Fibroblast of pulmonary artery (primary cell): ENCODE measurements around the gene NR2C2.
A peak's percentile ranks its signal among the peaks of the same experiment; 100 is the strongest.

Source experiments
- DNase-seq: peaks from one replicate; pipeline ENCODE4 v3.0.0-alpha.2; 2010; ENCODE audit warnings: low read depth
- H3K4me3 ChIP-seq: replicated peaks from 2 replicates; pipeline ENCODE4 v1.5.1; 2011; ENCODE audit warnings: low read depth, mild to moderate bottlenecking, control low read depth, low read length, moderate library complexity
- CTCF ChIP-seq: IDR thresholded peaks from 2 replicates; pipeline ENCODE4 v1.5.1; 2011; ENCODE audit warnings: mild to moderate bottlenecking, control low read depth, low read length, inconsistent platforms; ENCODE audit errors: missing control alignments

The NR2C2 gene

GRCh38 chr3:15049584-15049983, 102.2 kb downstream of the NR2C2 start:
- TF ChIP-seq CTCF: no peak
- no peak for DNase-seq

GRCh38 chr3:15050405-15051092, 103.2 kb downstream of the NR2C2 start:
- DNase-seq: no peak
- TF ChIP-seq CTCF: no peak
- no peak overlapping the region for H3K4me3 ChIP-seq

More at GRCh38 chr3:15049584-15049983, 102.2 kb downstream of the NR2C2 start:
- H3K4me3 ChIP-seq: no peak overlapping the region

DNA sequence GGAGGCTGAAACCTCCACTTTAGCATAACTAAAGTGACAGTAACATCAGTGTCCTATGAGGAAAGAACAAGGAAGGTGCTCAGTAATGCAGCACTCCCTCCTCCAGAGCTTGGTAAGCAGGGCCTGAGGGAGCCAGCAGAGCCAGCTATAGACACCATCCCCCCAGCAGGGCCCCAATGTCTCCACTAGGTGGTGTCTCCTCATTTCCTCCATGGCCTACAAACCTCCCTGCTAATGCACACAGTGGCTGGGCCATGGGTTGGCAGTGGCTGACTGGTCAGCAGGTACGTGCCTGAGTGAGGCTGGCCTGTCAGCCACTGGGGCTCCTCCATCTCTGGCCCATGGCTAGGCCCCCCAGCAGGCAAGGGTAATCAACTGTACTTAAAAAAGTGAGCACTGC, 104.1 kb downstream of the NR2C2 start:
- H3K4me3 ChIP-seq: no peak overlapping the region
- peak; percentile 68 for TF ChIP-seq CTCF
- peak; percentile 46 for DNase-seq

DNA sequence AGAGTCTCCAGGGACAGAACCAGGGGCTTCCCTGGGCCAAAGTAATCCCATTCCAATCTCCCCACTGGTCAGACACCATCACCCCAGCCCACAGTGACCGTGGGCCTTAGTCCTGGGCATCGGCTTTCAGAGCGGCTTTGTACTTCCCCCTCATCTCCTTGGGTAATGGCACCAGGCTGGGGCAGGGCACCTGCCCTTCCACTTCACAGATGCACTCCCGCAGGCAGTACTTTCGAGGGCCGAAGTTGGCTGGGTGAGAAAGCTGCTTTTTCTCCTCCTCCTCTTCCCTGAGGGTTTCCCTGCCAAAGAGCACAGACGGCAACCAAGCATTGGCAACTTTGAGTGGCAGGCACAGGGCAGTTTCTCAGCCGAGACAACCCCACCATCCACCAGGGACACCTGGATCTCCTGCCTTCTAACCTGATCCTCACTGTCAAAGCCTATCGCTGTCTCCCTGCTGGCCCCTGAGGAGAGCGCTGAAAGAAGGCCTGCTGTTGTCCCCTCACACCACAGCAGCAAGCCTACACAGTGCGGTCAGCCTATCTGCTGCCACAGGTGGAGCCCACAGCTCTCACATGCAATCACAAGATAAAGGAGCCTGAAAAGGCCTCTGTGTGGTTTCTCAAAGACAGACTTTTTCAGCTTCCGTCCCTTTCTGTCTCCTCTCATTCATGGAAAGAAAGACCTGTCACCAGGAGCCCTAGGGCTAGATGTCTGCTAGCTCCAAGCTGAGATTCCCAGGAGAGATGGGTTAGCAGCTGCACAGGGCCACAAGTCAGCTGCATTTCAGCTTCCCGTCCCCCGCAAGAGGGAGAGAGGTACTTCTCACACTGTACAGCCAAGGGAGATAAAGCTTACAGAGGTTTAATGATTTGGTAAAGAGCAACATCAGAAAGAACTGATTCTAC, 105.2 kb downstream of the NR2C2 start:
- DNase-seq: no peak
- H3K4me3 ChIP-seq: no peak overlapping the region
- TF ChIP-seq CTCF: no peak

DNA sequence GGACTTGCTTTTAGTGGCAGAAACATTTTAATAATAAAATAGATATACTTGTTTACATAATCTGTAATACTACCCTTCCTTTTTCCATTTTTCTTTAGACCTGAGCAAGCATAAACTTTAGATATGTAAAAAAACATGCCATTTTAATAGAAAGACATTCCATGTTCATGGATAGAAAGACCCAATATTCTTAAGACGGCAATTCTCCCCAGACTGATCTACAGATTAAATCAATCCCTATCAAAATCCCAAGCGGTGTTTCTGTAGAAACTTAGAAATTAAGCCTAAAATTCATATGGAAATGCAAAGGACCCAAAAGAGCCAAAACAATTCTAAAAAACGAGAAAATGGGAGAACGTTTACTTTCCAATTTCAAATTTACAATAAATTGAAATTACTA, 106.2 kb downstream of the NR2C2 start:
- TF ChIP-seq CTCF: no peak
- no peak overlapping the region for H3K4me3 ChIP-seq
- no peak for DNase-seq

DNA sequence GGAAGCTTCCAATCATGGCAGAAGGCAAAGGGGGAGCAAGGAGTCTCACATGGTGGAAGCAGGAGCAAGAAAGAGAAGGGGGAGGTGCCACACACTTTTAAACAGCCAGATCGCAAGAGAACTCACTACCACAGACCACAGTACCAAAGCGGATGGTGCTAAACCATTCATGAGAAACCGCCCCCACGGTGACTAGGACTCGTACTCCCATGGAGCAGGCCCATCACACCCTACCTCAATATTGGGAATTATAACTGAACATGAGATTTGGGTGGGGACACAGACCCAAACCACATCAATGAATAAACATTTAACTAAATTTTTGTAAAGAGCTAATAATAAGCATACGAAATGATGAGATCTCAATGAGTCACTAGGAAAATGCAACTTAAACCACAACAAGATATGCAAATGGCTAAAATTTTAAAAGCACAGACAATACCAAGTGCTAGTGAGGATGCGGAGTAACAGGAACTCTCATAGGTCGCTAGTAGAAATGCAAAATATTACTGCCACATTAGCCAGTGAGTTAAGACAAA, 107.7 kb downstream of the NR2C2 start:
- no peak overlapping the region for H3K4me3 ChIP-seq
- TF ChIP-seq CTCF: no peak
- peak; percentile 11 for DNase-seq
